Peyer's patch (tissue), 4 donors: ENCODE data around the gene QSER1.

Experiments used
- CTCF ChIP-seq, 6 experiments: fragments of 450-650 bp in 4 of 6; fragments of 200-600 bp in 2 of 6; sonication (generic) in 1 of 6; IDR thresholded peaks; one replicate each; pipeline ENCODE4 v1.5.1; 2017 to 2019; ENCODE audit warnings: antibody characterized with exemption in 6 of 6, mild to moderate bottlenecking in 3 of 6, moderate library complexity in 1 of 6
- POLR2A ChIP-seq, 2 donors: fragments of 450-650 bp; IDR thresholded peaks; one replicate each; pipeline ENCODE4 v1.5.1; 2017; ENCODE audit warnings: antibody characterized with exemption in 2 of 2, mild to moderate bottlenecking in 2 of 2, moderate library complexity in 2 of 2

GRCh38 chr11:33018840-33019239, 126.2 kb downstream of the QSER1 start:
- TF ChIP-seq CTCF (IDR thresholded peaks at IDR 0.05), result no peak
- no peak for TF ChIP-seq POLR2A (IDR thresholded peaks at IDR 0.05)
